ENCODE data around the gene TP53I11. TPM values are rescaled to one million over a fixed set of nuclear protein-coding genes. Genes with fewer than 3 reads are reported as not detected.

The TP53I11 gene
- total RNA-seq, 1 experiment from 2014 or later: 17.7 TPM

DNA sequence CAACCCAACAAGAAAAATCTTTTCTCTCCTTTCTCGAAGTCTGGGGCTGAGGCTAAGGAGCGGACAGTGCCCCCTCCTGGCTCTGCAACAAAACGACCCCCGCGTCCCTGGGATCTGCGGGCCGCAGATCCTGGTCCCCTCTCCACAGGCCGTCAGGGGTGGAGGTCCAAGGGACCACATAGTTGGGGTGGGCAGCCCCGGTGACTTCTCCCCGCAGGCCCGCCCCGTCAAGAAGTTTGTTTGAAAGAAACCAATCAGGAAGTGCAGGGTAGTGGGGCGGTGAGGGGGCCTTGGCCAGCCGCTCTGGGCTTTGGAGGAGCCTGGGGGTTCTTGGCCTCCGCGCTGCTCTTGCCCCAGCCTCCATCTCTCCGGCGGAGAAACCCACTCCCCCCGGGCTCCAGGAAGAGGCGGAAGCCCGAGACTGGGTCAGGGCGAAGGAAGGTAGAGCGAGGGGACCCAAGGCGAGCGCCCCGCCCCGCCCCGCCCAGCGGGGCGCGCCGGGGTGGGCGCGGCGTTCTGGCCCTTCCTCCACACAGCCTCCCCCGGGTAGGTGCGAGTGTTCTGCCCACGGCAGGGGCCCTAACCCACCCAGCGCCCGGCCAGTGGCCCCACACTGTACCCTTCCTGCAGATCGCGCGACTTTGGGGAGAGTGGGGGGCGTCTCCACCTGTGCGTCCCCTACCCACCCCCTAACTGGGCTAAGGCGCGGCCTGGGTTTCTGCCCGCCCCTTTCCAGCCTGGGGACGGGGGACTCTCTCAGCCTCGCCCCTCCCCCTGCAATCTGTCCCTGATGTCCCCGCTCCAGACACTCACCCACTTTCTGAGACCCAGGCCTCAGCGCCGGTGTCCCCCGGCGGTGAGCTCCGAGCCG is 1.3 kb downstream of the TP53I11 start:
- H3K4me3 Mint-ChIP-seq (ENCODE audit: unreplicated experiment): peak overlapping the region; percentile 68
- POLR2A ChIA-PET: interaction anchor here (1.1 kb wide), 1 partner anchor 23 kb away, joined by 3 read pairs; no protein-coding TSS in a partner anchor
- no peaks in the 10 kb centered on the region for H3K36me3 Mint-ChIP-seq (ENCODE audit: insufficient read depth, unreplicated experiment)
- CTCF ChIA-PET: interaction anchor here (0.6 to 6.9 kb wide), 6 partner anchors 11 to 154 kb away, joined by 3 to 80 read pairs (median 6); no protein-coding TSS in a partner anchor
- no peak overlapping the region for H3K27ac Mint-ChIP-seq (ENCODE audit: low read depth, unreplicated experiment)
- peaks cover under 1% of the 10 kb centered on the region for H3K4me1 Mint-ChIP-seq (ENCODE audit: insufficient read depth, unreplicated experiment)
- DNase-seq (ENCODE audit: unreplicated experiment): no peak
- H3K27me3 Mint-ChIP-seq (ENCODE audit: insufficient read depth, unreplicated experiment): no peaks in the 10 kb centered on the region
- H3K9me3 Mint-ChIP-seq (ENCODE audit: unreplicated experiment): no peaks in the 10 kb centered on the region
- no TSS peak for BruUV-seq (replicated peaks)
- TF ChIP-seq, protein P1, sequence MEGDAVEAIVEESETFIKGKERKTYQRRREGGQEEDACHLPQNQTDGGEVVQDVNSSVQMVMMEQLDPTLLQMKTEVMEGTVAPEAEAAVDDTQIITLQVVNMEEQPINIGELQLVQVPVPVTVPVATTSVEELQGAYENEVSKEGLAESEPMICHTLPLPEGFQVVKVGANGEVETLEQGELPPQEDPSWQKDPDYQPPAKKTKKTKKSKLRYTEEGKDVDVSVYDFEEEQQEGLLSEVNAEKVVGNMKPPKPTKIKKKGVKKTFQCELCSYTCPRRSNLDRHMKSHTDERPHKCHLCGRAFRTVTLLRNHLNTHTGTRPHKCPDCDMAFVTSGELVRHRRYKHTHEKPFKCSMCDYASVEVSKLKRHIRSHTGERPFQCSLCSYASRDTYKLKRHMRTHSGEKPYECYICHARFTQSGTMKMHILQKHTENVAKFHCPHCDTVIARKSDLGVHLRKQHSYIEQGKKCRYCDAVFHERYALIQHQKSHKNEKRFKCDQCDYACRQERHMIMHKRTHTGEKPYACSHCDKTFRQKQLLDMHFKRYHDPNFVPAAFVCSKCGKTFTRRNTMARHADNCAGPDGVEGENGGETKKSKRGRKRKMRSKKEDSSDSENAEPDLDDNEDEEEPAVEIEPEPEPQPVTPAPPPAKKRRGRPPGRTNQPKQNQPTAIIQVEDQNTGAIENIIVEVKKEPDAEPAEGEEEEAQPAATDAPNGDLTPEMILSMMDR (IDR thresholded peaks at IDR 0.05; ENCODE audit: unreplicated experiment): no peak
- intact Hi-C loops (cut with micrococcal nuclease): loop anchor here (10.0 kb wide), 1 partner anchor 95 kb away; no protein-coding TSS in a partner anchor

DNA sequence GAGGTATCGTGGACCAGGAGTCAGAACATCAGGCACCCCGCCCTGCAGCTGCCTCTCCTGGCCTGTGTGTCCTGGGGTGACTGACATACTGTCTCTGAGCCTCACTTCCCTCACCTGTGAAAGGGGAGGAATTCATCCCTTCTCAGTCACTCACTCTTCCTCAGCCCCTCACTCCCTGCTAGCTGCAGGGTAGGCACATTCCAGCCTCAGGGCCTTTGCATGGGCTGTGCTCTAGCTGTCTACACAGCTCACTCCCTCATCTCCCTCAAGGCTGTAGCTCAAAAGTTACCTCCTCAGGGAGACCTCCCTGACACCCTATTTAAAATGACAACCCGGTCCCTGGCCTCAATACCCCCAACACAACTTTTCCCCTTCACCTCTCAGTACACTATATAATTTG is 2.5 kb downstream of the TP53I11 start:
- CTCF ChIA-PET: interaction anchor here (0.6 to 6.9 kb wide), 5 partner anchors 12 to 156 kb away, joined by 3 to 80 read pairs (median 6); no protein-coding TSS in a partner anchor
- DNase-seq (ENCODE audit: unreplicated experiment): no peak
- H3K4me1 Mint-ChIP-seq (ENCODE audit: insufficient read depth, unreplicated experiment): peaks cover 6% of the 10 kb centered on the region
- no TSS peak for BruUV-seq (replicated peaks)
- no peaks in the 10 kb centered on the region for H3K9me3 Mint-ChIP-seq (ENCODE audit: unreplicated experiment)
- no peak overlapping the region for H3K27ac Mint-ChIP-seq (ENCODE audit: low read depth, unreplicated experiment)
- intact Hi-C loops (cut with micrococcal nuclease): no loop called here
- TF ChIP-seq, protein P1 (IDR thresholded peaks at IDR 0.05; ENCODE audit: unreplicated experiment): no peak
- no peaks in the 10 kb centered on the region for H3K36me3 Mint-ChIP-seq (ENCODE audit: insufficient read depth, unreplicated experiment)
- POLR2A ChIA-PET: interaction anchor here (0.6 to 1.0 kb wide), 5 partner anchors 69 to 706 kb away, joined by 3 read pairs; no protein-coding TSS in a partner anchor
- H3K4me3 Mint-ChIP-seq (ENCODE audit: unreplicated experiment): no peak overlapping the region
- H3K27me3 Mint-ChIP-seq (ENCODE audit: insufficient read depth, unreplicated experiment): no peaks in the 10 kb centered on the region

DNA sequence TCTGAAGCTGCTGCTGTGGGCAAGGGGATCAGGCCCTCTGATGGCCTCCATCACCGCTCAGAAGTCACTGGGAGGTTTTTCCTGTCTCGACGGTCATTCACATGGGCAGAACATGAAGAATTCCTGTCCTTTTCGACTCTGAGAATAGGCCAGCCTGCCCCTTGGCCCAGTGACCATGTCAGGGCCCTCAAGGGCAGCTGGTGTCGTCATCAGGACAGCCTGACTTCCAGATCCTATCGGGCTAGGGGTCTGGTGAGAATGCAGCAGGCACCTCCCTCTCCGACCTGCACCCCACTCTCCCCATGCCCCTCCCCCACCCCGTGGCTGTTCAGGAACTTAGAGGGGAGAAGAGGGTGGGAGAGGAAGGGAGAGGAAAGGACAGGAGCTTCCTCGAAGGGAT is 3.6 kb downstream of the TP53I11 start:
- BruUV-seq (replicated peaks): no TSS peak
- POLR2A ChIA-PET: interaction anchor here (1.0 kb wide), 1 partner anchor 157 kb away, joined by 3 read pairs; no protein-coding TSS in a partner anchor
- no peak overlapping the region for H3K27ac Mint-ChIP-seq (ENCODE audit: low read depth, unreplicated experiment)
- H3K4me3 Mint-ChIP-seq (ENCODE audit: unreplicated experiment): no peak overlapping the region
- H3K9me3 Mint-ChIP-seq (ENCODE audit: unreplicated experiment): no peaks in the 10 kb centered on the region
- CTCF ChIA-PET: interaction anchor here (0.6 to 6.9 kb wide), 5 partner anchors 11 to 386 kb away, joined by 3 to 80 read pairs (median 6); no protein-coding TSS in a partner anchor
- no peaks in the 10 kb centered on the region for H3K36me3 Mint-ChIP-seq (ENCODE audit: insufficient read depth, unreplicated experiment)
- TF ChIP-seq, protein P1 (IDR thresholded peaks at IDR 0.05; ENCODE audit: unreplicated experiment): no peak
- H3K4me1 Mint-ChIP-seq (ENCODE audit: insufficient read depth, unreplicated experiment): peaks cover 6% of the 10 kb centered on the region
- DNase-seq (ENCODE audit: unreplicated experiment): no peak
- intact Hi-C loops (cut with micrococcal nuclease): no loop called here
- no peaks in the 10 kb centered on the region for H3K27me3 Mint-ChIP-seq (ENCODE audit: insufficient read depth, unreplicated experiment)

DNA sequence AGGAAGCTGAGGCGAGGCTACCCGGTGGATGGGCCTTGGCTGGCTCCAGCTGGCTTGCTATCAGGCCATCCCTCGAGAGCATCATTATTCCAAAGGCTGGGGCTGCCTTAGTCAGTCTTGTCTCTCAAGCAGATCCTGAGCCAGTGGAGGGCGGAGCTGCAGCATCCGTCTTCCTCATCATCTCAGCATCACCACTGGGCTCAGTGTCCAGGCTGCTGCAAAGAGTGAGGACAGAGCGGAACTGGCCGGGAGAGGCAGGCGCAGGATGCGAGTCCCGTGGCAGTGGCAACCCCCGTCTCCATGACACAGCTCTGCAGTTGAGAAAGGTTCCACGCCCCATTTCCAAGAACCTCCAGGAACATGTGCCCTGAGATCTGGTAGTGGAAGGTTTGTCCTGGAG is 4.4 kb downstream of the TP53I11 start:
- no TSS peak for BruUV-seq (replicated peaks)
- no peaks in the 10 kb centered on the region for H3K36me3 Mint-ChIP-seq (ENCODE audit: insufficient read depth, unreplicated experiment)
- DNase-seq (ENCODE audit: unreplicated experiment): no peak
- intact Hi-C loops (cut with micrococcal nuclease): no loop called here
- no peak overlapping the region for H3K4me3 Mint-ChIP-seq (ENCODE audit: unreplicated experiment)
- H3K9me3 Mint-ChIP-seq (ENCODE audit: unreplicated experiment): no peaks in the 10 kb centered on the region
- POLR2A ChIA-PET: interaction anchor here (1.2 kb wide), 1 partner anchor 151 kb away, joined by 3 read pairs; no protein-coding TSS in a partner anchor
- no peaks in the 10 kb centered on the region for H3K27me3 Mint-ChIP-seq (ENCODE audit: insufficient read depth, unreplicated experiment)
- TF ChIP-seq, protein P1 (IDR thresholded peaks at IDR 0.05; ENCODE audit: unreplicated experiment): no peak
- peaks cover 6% of the 10 kb centered on the region for H3K4me1 Mint-ChIP-seq (ENCODE audit: insufficient read depth, unreplicated experiment)
- CTCF ChIA-PET: interaction anchor here (0.6 to 6.9 kb wide), 5 partner anchors 10 to 362 kb away, joined by 3 to 80 read pairs (median 3); no protein-coding TSS in a partner anchor
- no peak overlapping the region for H3K27ac Mint-ChIP-seq (ENCODE audit: low read depth, unreplicated experiment)

Data from MCF 10A (cell line).